DND-41 (cell line): ENCODE measurements around the gene ARHGEF17.
A peak's percentile ranks its signal among the peaks of the same experiment; 100 is the strongest.

Experiments
- ATAC-seq: fragments of 200-7000 bp; cut with Tn5 transposase; 3 replicates; pipeline ENCODE4 v1.9.1; 2021; ENCODE audit warnings: low read depth; ENCODE audit not compliant: insufficient read depth
- DNase-seq: peaks from one replicate; pipeline ENCODE4 v3.0.0-alpha.2; 2020
- H2AFZ ChIP-seq: 2 replicates; pipeline ENCODE4 v1.6.0; 2012; ENCODE audit warnings: low read depth, low read length
- H3K27ac ChIP-seq: 2 replicates; pipeline ENCODE4 v1.5.1; 2012; ENCODE audit warnings: low read length, inconsistent platforms
- H3K27me3 ChIP-seq: fragments of 200-600 bp; sonication (generic); 2 replicates; pipeline ENCODE4 v1.6.0; 2012; ENCODE audit warnings: low read length, mild to moderate bottlenecking, inconsistent platforms; ENCODE audit not compliant: insufficient read depth, poor library complexity
- H3K36me3 ChIP-seq: 2 replicates; pipeline ENCODE4 v1.5.1; 2012; ENCODE audit warnings: low read length, inconsistent platforms; ENCODE audit not compliant: insufficient read depth
- H3K4me1 ChIP-seq: 2 replicates; pipeline ENCODE4 v1.5.1; 2012; ENCODE audit warnings: mild to moderate bottlenecking, low read length; ENCODE audit not compliant: insufficient read depth
- H3K4me2 ChIP-seq: 2 replicates; pipeline ENCODE4 v1.6.0; 2012; ENCODE audit warnings: mild to moderate bottlenecking, moderate library complexity, low read length, inconsistent platforms; ENCODE audit not compliant: insufficient read depth
- H3K4me3 ChIP-seq, 2 experiments: fragments of 200-600 bp in 1 of 2; shearing (Covaris generic) in 1 of 2; 2 replicates each; pipeline ENCODE4 v1.5.1; 2012 to 2016; ENCODE audit warnings: inconsistent platforms in 2 of 2, low read length in 2 of 2, mild to moderate bottlenecking in 2 of 2, low read depth in 1 of 2, moderate library complexity in 1 of 2
- H3K79me2 ChIP-seq: 2 replicates; pipeline ENCODE4 v1.6.0; 2012; ENCODE audit warnings: low read length, inconsistent platforms; ENCODE audit not compliant: insufficient read depth
- H3K9ac ChIP-seq: 2 replicates; pipeline ENCODE4 v1.6.0; 2012; ENCODE audit warnings: low read depth, mild to moderate bottlenecking, inconsistent platforms, low read length, moderate library complexity
- H3K9me3 ChIP-seq: 2 replicates; pipeline ENCODE4 v1.5.1; 2012; ENCODE audit warnings: low read length, moderate library complexity, mild to moderate bottlenecking, inconsistent platforms; ENCODE audit not compliant: insufficient read depth, severe bottlenecking
- H4K20me1 ChIP-seq: 2 replicates; pipeline ENCODE4 v1.6.0; 2012; ENCODE audit warnings: low read length; ENCODE audit not compliant: insufficient read depth
- CTCF ChIP-seq: IDR thresholded peaks from 2 replicates; pipeline ENCODE4 v1.5.1; 2012; ENCODE audit warnings: borderline replicate concordance, low read length, moderate library complexity, mild to moderate bottlenecking; ENCODE audit not compliant: poor library complexity, severe bottlenecking; ENCODE audit errors: extremely low read depth
- EZH2 ChIP-seq: IDR thresholded peaks from 3 replicates; pipeline ENCODE4 v1.6.1; 2012; ENCODE audit warnings: borderline replicate concordance, low read depth, mild to moderate bottlenecking, moderate library complexity, low read length, inconsistent platforms; ENCODE audit not compliant: severe bottlenecking

Gene ARHGEF17

GRCh38 chr11:73312036-73312435, 4.0 kb downstream of the ARHGEF17 start:
- ATAC-seq (no peak), DNase-seq (no peak)
- TF ChIP-seq CTCF, result no peak
- no peak for TF ChIP-seq EZH2
- Histone ChIP-seq H4K20me1 (peaks cover 2% of the 10 kb centered on the region; the same call in 1 of the 2 replicates), H3K9me3 (no peaks in the 10 kb centered on the region), H3K4me1 (peaks cover 19% of the 10 kb centered on the region), H3K36me3 (no peaks in the 10 kb centered on the region), H3K79me2 (no peaks in the 10 kb centered on the region), H2AFZ (no peak overlapping the region), H3K9ac (no peak overlapping the region), H3K27ac (no peak overlapping the region), H3K4me3 (no peak overlapping the region), H3K4me2 (no peak overlapping the region), H3K27me3 (peaks cover 5% of the 10 kb centered on the region)

GRCh38 chr11:73312851-73313327, 4.8 kb downstream of the ARHGEF17 start:
- H3K36me3 ChIP-seq, result no peaks in the 10 kb centered on the region
- no peak overlapping the region for H3K4me3 ChIP-seq
- no peak overlapping the region for H3K9ac ChIP-seq
- H3K9me3 ChIP-seq, result no peaks in the 10 kb centered on the region
- H3K4me2 ChIP-seq, result no peak overlapping the region
- H3K27ac ChIP-seq, result no peak overlapping the region
- ATAC-seq, result no peak
- H4K20me1 ChIP-seq, result peaks cover 2% of the 10 kb centered on the region; the same call in 1 of the 2 replicates
- DNase-seq, result no peak
- H3K79me2 ChIP-seq, result no peaks in the 10 kb centered on the region
- H3K4me1 ChIP-seq, result peaks cover 15% of the 10 kb centered on the region
- H3K27me3 ChIP-seq, result peaks cover 5% of the 10 kb centered on the region
- TF ChIP-seq EZH2 (no peak), CTCF (no peak)
- H2AFZ ChIP-seq, result no peak overlapping the region

- H3K27me3 ChIP-seq, result no peaks in the 10 kb centered on the region
- DNase-seq, result peak; percentile 31
- no peak overlapping the region for H3K4me2 ChIP-seq
- H3K4me1 ChIP-seq, result peaks cover 9% of the 10 kb centered on the region
- H4K20me1 ChIP-seq, result peaks cover 2% of the 10 kb centered on the region; the same call in 1 of the 2 replicates
- no peak overlapping the region for H3K27ac ChIP-seq
- no peak overlapping the region for H3K4me3 ChIP-seq
- TF ChIP-seq EZH2 (no peak), CTCF (no peak)
- H3K36me3 ChIP-seq, result no peaks in the 10 kb centered on the region
- no peak overlapping the region for H3K9ac ChIP-seq
- no peaks in the 10 kb centered on the region for H3K9me3 ChIP-seq
- ATAC-seq, result peak; percentile 66
- H3K79me2 ChIP-seq, result no peaks in the 10 kb centered on the region
- H2AFZ ChIP-seq, result no peak overlapping the region
These were observed 5.6 kb downstream of the ARHGEF17 start for GRCh38 chr11:73313652-73314051.
